Esophagus muscularis mucosa (tissue), 4 donors: ENCODE data around the gene BICC1. TPM values are rescaled to one million over a fixed set of nuclear protein-coding genes. Genes with fewer than 3 reads are reported as not detected.
A peak's percentile ranks its signal among the peaks of the same experiment; 100 is the strongest.

Experiments
- DNase-seq: peaks from one replicate; pipeline ENCODE4 v3.0.0-alpha.2; 2017; ENCODE audit errors: extremely low spot score
- H3K27ac ChIP-seq, 4 donors: fragments of 200-600 bp; sonication (generic); replicated peaks in 1 of 4; 1 replicate in 3 of 4; 2 replicates in 1 of 4; pipeline ENCODE4 v1.5.1; 2016 to 2019; ENCODE audit warnings: mild to moderate bottlenecking in 1 of 4
- H3K27me3 ChIP-seq, 4 donors: fragments of 200-600 bp; sonication (generic); one replicate each; pipeline versions ENCODE4 v1.5.1 to v1.6.0; 2016 to 2019
- H3K36me3 ChIP-seq, 4 donors: fragments of 200-600 bp; sonication (generic); one replicate each; pipeline ENCODE4 v1.5.1; 2016 to 2019
- H3K4me1 ChIP-seq, 4 donors: fragments of 200-600 bp; sonication (generic); one replicate each; pipeline ENCODE4 v1.5.1; 2016 to 2019
- H3K4me3 ChIP-seq, 4 donors: fragments of 200-600 bp; sonication (generic); 1 replicate in 2 of 4; 2 replicates in 2 of 4; pipeline ENCODE4 v1.5.1; 2016 to 2019; ENCODE audit warnings: mild to moderate bottlenecking in 4 of 4, moderate library complexity in 1 of 4
- H3K9me3 ChIP-seq, 4 donors: fragments of 200-600 bp; sonication (generic); 1 replicate in 3 of 4; 2 replicates in 1 of 4; pipeline ENCODE4 v1.5.1; 2016 to 2019
- CTCF ChIP-seq, 3 experiments: fragments of 200-600 bp in 2 of 3; fragments of 450-650 bp in 1 of 3; sonication (generic) in 2 of 3; IDR thresholded peaks; one replicate each; pipeline ENCODE4 v1.5.1; 2017 to 2019; ENCODE audit warnings: antibody characterized with exemption in 3 of 3, mild to moderate bottlenecking in 2 of 3, moderate library complexity in 1 of 3
- EP300 ChIP-seq: sonication (generic); formaldehyde crosslinking; IDR thresholded peaks from one replicate; pipeline ENCODE4 v1.6.1; 2017; ENCODE audit warnings: antibody characterized with exemption
- POLR2A ChIP-seq: fragments of 450-650 bp; IDR thresholded peaks from one replicate; pipeline ENCODE4 v1.6.1; 2017; ENCODE audit warnings: antibody characterized with exemption, moderate library complexity, mild to moderate bottlenecking, low read depth
- POLR2AphosphoS5 ChIP-seq, 2 donors: sonication (generic); formaldehyde crosslinking; IDR thresholded peaks; one replicate each; pipeline ENCODE4 v1.6.1; 2017; ENCODE audit warnings: antibody characterized with exemption in 2 of 2
- WGBS: methylation state at CpG from one replicate; pipeline ENCODE4 v1.1.5; 2018; 5-methylcytosine and 5-hydroxymethylcytosine counted together
- intact Hi-C: fragments of 100-400 bp; cut with DNase I; formaldehyde crosslinking; loops from one replicate; pipeline ENCODE4 v1.15.1; 2023
- total RNA-seq, 4 donors: library from RNA; depleted of rRNA; stranded (reverse); fragments of >200 nt; gene quantifications; one replicate each; pipeline versions ENCODE4 v1.1.0 to v1.2.1, GENCODE V29; 2016

Gene BICC1
- total RNA-seq, 4 donors from 2014 or later, result 19.1 to 24.9 (median 20.5) TPM

- Histone ChIP-seq H3K36me3 (no peaks in the 10 kb centered on the region), H3K4me1 (peaks cover 3 to 39% (median 21%) of the 10 kb centered on the region in 4 donors), H3K4me3 (no peak overlapping the region), H3K9me3 (no peaks in the 10 kb centered on the region), H3K27ac (peak overlapping the region in 1 of 4 donors; percentile 23), H3K27me3 (no peaks in the 10 kb centered on the region)
- intact Hi-C loops, result loop anchor here (10.0 kb wide), 1 partner anchor 259 kb away; the partner anchor contains the start of gene BICC1
- no peak for TF ChIP-seq CTCF (IDR thresholded peaks at IDR 0.05)
- no peak for TF ChIP-seq POLR2AphosphoS5 (IDR thresholded peaks at IDR 0.05)
- TF ChIP-seq EP300, result no peak
- TF ChIP-seq POLR2A, result no peak
- no peak for DNase-seq
- WGBS, result 79% methylated on average over 4 of the region's 4 CpGs
Measured at GRCh38 chr10:58773341-58773740, 260.7 kb downstream of the BICC1 start.

GRCh38 chr10:58773944-58774343, 261.3 kb downstream of the BICC1 start:
- Histone ChIP-seq H3K4me3 (no peak overlapping the region), H3K9me3 (no peaks in the 10 kb centered on the region), H3K27ac (peak overlapping the region in 1 of 4 donors; percentile 23), H3K27me3 (no peaks in the 10 kb centered on the region), H3K4me1 (peaks cover 3 to 39% (median 21%) of the 10 kb centered on the region in 4 donors), H3K36me3 (no peaks in the 10 kb centered on the region)
- WGBS, result 71% methylated on average over 1 of the region's 1 CpG
- no peak for TF ChIP-seq EP300
- TF ChIP-seq CTCF (IDR thresholded peaks at IDR 0.05), result no peak
- TF ChIP-seq POLR2AphosphoS5 (IDR thresholded peaks at IDR 0.05), result no peak
- TF ChIP-seq POLR2A, result no peak
- no peak for DNase-seq
- intact Hi-C loops, result loop anchor here (10.0 kb wide), 1 partner anchor 259 kb away; the partner anchor contains the start of gene BICC1

- Histone ChIP-seq H3K9me3 (no peaks in the 10 kb centered on the region), H3K4me3 (no peak overlapping the region), H3K4me1 (peaks cover 3 to 39% (median 21%) of the 10 kb centered on the region in 4 donors), H3K27ac (peak overlapping the region in 1 of 4 donors; percentile 21), H3K27me3 (no peaks in the 10 kb centered on the region), H3K36me3 (no peaks in the 10 kb centered on the region)
- no peak for DNase-seq
- whole genome bisulfite sequencing, result 44% methylated on average over 4 of the region's 4 CpGs
- intact Hi-C loops, result loop anchor here (10.0 kb wide), 1 partner anchor 261 kb away; the partner anchor contains the start of gene BICC1
- peak in 1 of 2 donors; percentile 30 for TF ChIP-seq POLR2AphosphoS5 (IDR thresholded peaks at IDR 0.05)
- TF ChIP-seq POLR2A, result no peak
Measured at GRCh38 chr10:58775960-58776567, 263.4 kb downstream of the BICC1 start.

GRCh38 chr10:58776568-58777318, 264.1 kb downstream of the BICC1 start:
- DNase-seq, result no peak
- WGBS, result 74% methylated on average over 5 of the region's 5 CpGs
- Histone ChIP-seq H3K27me3 (no peaks in the 10 kb centered on the region), H3K27ac (peak overlapping the region in 2 of 4 donors; percentile 21 to 31), H3K4me1 (peaks cover 3 to 37% (median 21%) of the 10 kb centered on the region in 4 donors), H3K36me3 (no peaks in the 10 kb centered on the region), H3K9me3 (no peaks in the 10 kb centered on the region), H3K4me3 (no peak overlapping the region)
- TF ChIP-seq EP300, result no peak
- no peak for TF ChIP-seq CTCF (IDR thresholded peaks at IDR 0.05)
- TF ChIP-seq POLR2A, result no peak
- no peak for TF ChIP-seq POLR2AphosphoS5 (IDR thresholded peaks at IDR 0.05)
- intact Hi-C loops, result loop anchor here (10.0 kb wide), 1 partner anchor 262 kb away; the partner anchor contains the start of gene BICC1

GRCh38 chr10:58778966-58779365, 266.3 kb downstream of the BICC1 start:
- H3K27me3 ChIP-seq, result no peaks in the 10 kb centered on the region
- H3K4me3 ChIP-seq, result no peak overlapping the region
- peaks cover 5 to 38% (median 21%) of the 10 kb centered on the region in 4 donors for H3K4me1 ChIP-seq
- no peaks in the 10 kb centered on the region for H3K9me3 ChIP-seq
- H3K36me3 ChIP-seq, result no peaks in the 10 kb centered on the region
- DNase-seq, result no peak
- WGBS, result 78% methylated on average over 2 of the region's 2 CpGs
- intact Hi-C loops, result loop anchor here (10.0 kb wide), 1 partner anchor 264 kb away; the partner anchor contains the start of gene BICC1
- TF ChIP-seq EP300 (no peak), POLR2A (no peak), POLR2AphosphoS5 (IDR thresholded peaks at IDR 0.05) (no peak), CTCF (IDR thresholded peaks at IDR 0.05) (no peak)
- H3K27ac ChIP-seq, result no peak overlapping the region
